ENCODE measurements around the gene OTOL1.
A peak's percentile ranks its signal among the peaks of the same experiment; 100 is the strongest.

The OTOL1 gene

DNA sequence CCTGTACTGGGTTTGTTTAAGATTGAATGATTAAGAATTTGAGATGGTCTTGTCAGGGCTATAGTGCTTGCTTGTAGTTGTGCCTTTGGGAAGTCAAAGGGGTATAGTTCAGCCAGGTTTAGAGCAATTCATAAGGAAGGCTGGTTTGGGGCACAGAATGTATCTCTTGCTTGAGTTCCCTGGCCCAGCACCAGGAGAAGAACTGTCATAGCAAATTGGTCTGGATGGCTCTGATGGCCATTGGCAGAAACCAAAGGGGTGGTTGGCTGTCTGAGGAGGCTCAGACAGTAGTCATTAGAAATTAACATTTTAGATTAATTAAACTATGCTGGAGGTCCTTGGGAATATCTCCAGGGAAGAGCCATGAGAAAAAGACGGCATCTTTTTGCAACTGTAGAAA lies 25.4 kb upstream of the OTOL1 start:
- Histone ChIP-seq H2AK5ac (ENCODE audit: low read length) (no peak overlapping the region), H3K4ac (ENCODE audit: low read depth, low read length) (no peak overlapping the region), H3K4me2 (ENCODE audit: low read length) (no peak overlapping the region), H3K36me3 (ENCODE audit: control insufficient read depth, insufficient read depth, low read length) (no peaks in the 10 kb centered on the region), H3K9ac (ENCODE audit: low read length) (no peak overlapping the region), H2BK15ac (replicated peaks; ENCODE audit: low read depth) (no peak overlapping the region), H3K4me3 (ENCODE audit: low read length) (no peak overlapping the region), H3K23ac (ENCODE audit: low read length) (no peak overlapping the region), H2BK5ac (ENCODE audit: low read length) (no peak overlapping the region), H3K4me1 (ENCODE audit: control insufficient read depth, low read depth, low read length) (no peaks in the 10 kb centered on the region), H3K27ac (ENCODE audit: low read depth, low read length) (no peak overlapping the region), H3K79me1 (ENCODE audit: low read length) (no peaks in the 10 kb centered on the region), H3K56ac (ENCODE audit: low read length) (no peak overlapping the region), H2BK120ac (ENCODE audit: low read depth, low read length) (no peak overlapping the region), H3K79me2 (ENCODE audit: control insufficient read depth, insufficient read depth, low read length) (no peaks in the 10 kb centered on the region), H4K5ac (ENCODE audit: low read length) (no peak overlapping the region), H4K8ac (ENCODE audit: low read depth, low read length) (no peak overlapping the region), H3K27me3 (ENCODE audit: insufficient read depth, low read length, poor library complexity) (no peaks in the 10 kb centered on the region), H3K18ac (ENCODE audit: low read length) (no peak overlapping the region)
- no CpG with 5 or more reads among the region's 1 CpG for WGBS (ENCODE audit: extremely low coverage, insufficient coverage, low lambda C conversion rate)
- no peak for DNase-seq

DNA sequence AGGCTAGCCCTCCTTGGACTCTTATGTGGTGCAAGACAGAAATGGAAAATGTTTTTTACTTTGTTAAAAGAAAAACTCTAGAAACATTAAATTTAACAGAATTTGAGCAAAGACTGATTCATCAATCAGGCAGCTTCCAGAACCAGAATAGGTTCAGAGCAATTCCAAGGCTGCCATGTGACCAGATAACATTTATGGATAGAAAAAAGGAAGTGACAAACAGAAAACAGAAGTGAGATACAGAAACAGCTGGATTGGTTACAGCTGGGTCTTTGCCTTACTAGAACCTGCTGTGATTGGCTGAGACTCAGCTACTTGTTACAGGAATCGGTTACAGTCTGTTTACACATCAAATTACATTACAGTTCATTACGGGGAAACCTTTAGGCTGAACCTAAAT lies 22.5 kb upstream of the OTOL1 start:
- no peak for DNase-seq
- H2BK120ac ChIP-seq (ENCODE audit: low read depth, low read length), result no peak overlapping the region
- H3K4me2 ChIP-seq (ENCODE audit: low read length), result no peak overlapping the region
- H3K23ac ChIP-seq (ENCODE audit: low read length), result no peak overlapping the region
- H3K9ac ChIP-seq (ENCODE audit: low read length), result no peak overlapping the region
- no peak overlapping the region for H4K8ac ChIP-seq (ENCODE audit: low read depth, low read length)
- H4K5ac ChIP-seq (ENCODE audit: low read length), result no peak overlapping the region
- H2AK5ac ChIP-seq (ENCODE audit: low read length), result no peak overlapping the region
- no peaks in the 10 kb centered on the region for H3K27me3 ChIP-seq (ENCODE audit: insufficient read depth, low read length, poor library complexity)
- no peak overlapping the region for H3K56ac ChIP-seq (ENCODE audit: low read length)
- no peaks in the 10 kb centered on the region for H3K79me2 ChIP-seq (ENCODE audit: control insufficient read depth, insufficient read depth, low read length)
- H3K27ac ChIP-seq (ENCODE audit: low read depth, low read length), result no peak overlapping the region
- no peak overlapping the region for H2BK15ac ChIP-seq (replicated peaks; ENCODE audit: low read depth)
- H3K18ac ChIP-seq (ENCODE audit: low read length), result no peak overlapping the region
- H3K79me1 ChIP-seq (ENCODE audit: low read length), result no peaks in the 10 kb centered on the region
- no peak overlapping the region for H3K4me3 ChIP-seq (ENCODE audit: low read length)
- no CpG with 5 or more reads among the region's 2 CpGs for WGBS (ENCODE audit: extremely low coverage, insufficient coverage, low lambda C conversion rate)
- H3K4ac ChIP-seq (ENCODE audit: low read depth, low read length), result no peak overlapping the region
- no peaks in the 10 kb centered on the region for H3K36me3 ChIP-seq (ENCODE audit: control insufficient read depth, insufficient read depth, low read length)
- no peaks in the 10 kb centered on the region for H3K4me1 ChIP-seq (ENCODE audit: control insufficient read depth, low read depth, low read length)
- H2BK5ac ChIP-seq (ENCODE audit: low read length), result no peak overlapping the region

DNA sequence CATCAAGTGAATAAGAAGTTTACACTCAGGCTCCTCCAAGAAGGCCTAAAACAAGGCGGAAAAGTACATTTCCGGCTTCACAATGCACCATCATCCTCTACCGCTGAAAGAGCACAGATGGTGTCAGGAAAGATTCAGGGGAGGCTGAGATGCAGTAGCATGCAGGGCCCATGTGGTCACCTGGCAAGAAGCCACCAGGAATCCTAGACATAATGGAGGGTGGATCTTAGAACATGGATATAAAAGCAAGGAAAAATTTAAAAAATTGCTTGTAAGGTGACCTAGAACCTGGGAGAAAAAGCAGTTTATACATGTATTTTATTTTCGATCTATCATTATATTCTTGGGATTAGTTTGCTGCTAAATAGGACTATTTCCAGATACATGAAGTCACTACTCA lies 21.9 kb upstream of the OTOL1 start:
- H3K27me3 ChIP-seq (ENCODE audit: insufficient read depth, low read length, poor library complexity), result no peaks in the 10 kb centered on the region
- H3K23ac ChIP-seq (ENCODE audit: low read length), result no peak overlapping the region
- no peak overlapping the region for H3K56ac ChIP-seq (ENCODE audit: low read length)
- H3K4me1 ChIP-seq (ENCODE audit: control insufficient read depth, low read depth, low read length), result no peaks in the 10 kb centered on the region
- no CpG with 5 or more reads among the region's 4 CpGs for WGBS (ENCODE audit: extremely low coverage, insufficient coverage, low lambda C conversion rate)
- no peaks in the 10 kb centered on the region for H3K79me1 ChIP-seq (ENCODE audit: low read length)
- H3K4me2 ChIP-seq (ENCODE audit: low read length), result no peak overlapping the region
- no peak overlapping the region for H3K27ac ChIP-seq (ENCODE audit: low read depth, low read length)
- no peak overlapping the region for H2BK5ac ChIP-seq (ENCODE audit: low read length)
- no peak overlapping the region for H3K4me3 ChIP-seq (ENCODE audit: low read length)
- no peak overlapping the region for H4K5ac ChIP-seq (ENCODE audit: low read length)
- H3K36me3 ChIP-seq (ENCODE audit: control insufficient read depth, insufficient read depth, low read length), result no peaks in the 10 kb centered on the region
- H4K8ac ChIP-seq (ENCODE audit: low read depth, low read length), result no peak overlapping the region
- H3K4ac ChIP-seq (ENCODE audit: low read depth, low read length), result no peak overlapping the region
- H2AK5ac ChIP-seq (ENCODE audit: low read length), result no peak overlapping the region
- H2BK120ac ChIP-seq (ENCODE audit: low read depth, low read length), result no peak overlapping the region
- H3K79me2 ChIP-seq (ENCODE audit: control insufficient read depth, insufficient read depth, low read length), result no peaks in the 10 kb centered on the region
- H3K18ac ChIP-seq (ENCODE audit: low read length), result no peak overlapping the region
- no peak for DNase-seq
- H2BK15ac ChIP-seq (replicated peaks; ENCODE audit: low read depth), result no peak overlapping the region
- H3K9ac ChIP-seq (ENCODE audit: low read length), result no peak overlapping the region

DNA sequence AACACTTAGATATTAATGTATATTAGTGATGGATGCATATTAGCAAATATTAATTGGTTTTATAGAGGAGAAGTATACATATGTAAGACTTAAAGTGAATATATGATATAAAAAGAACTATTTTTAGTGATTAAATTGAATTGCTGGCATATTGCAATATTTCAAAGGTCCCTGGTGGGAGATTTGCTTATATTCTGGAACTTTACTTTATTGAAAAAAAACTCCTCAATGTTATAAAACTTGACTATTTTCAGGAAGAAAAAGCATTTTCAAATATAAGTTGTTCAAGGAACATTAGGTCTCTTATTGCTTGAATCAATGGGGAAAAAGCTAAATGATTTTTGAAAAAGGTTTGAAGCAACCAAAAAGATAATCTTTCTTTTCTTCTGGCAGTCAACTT lies 21.4 kb upstream of the OTOL1 start:
- H3K27ac ChIP-seq (ENCODE audit: low read depth, low read length), result no peak overlapping the region
- no peak for DNase-seq
- no peak overlapping the region for H3K4me2 ChIP-seq (ENCODE audit: low read length)
- H4K8ac ChIP-seq (ENCODE audit: low read depth, low read length), result no peak overlapping the region
- H3K79me2 ChIP-seq (ENCODE audit: control insufficient read depth, insufficient read depth, low read length), result no peaks in the 10 kb centered on the region
- no peak overlapping the region for H4K5ac ChIP-seq (ENCODE audit: low read length)
- no peak overlapping the region for H2AK5ac ChIP-seq (ENCODE audit: low read length)
- no peak overlapping the region for H3K4ac ChIP-seq (ENCODE audit: low read depth, low read length)
- H2BK120ac ChIP-seq (ENCODE audit: low read depth, low read length), result no peak overlapping the region
- no peaks in the 10 kb centered on the region for H3K27me3 ChIP-seq (ENCODE audit: insufficient read depth, low read length, poor library complexity)
- no peak overlapping the region for H3K18ac ChIP-seq (ENCODE audit: low read length)
- H3K36me3 ChIP-seq (ENCODE audit: control insufficient read depth, insufficient read depth, low read length), result no peaks in the 10 kb centered on the region
- no peaks in the 10 kb centered on the region for H3K4me1 ChIP-seq (ENCODE audit: control insufficient read depth, low read depth, low read length)
- H2BK5ac ChIP-seq (ENCODE audit: low read length), result no peak overlapping the region
- no peak overlapping the region for H3K23ac ChIP-seq (ENCODE audit: low read length)
- H3K79me1 ChIP-seq (ENCODE audit: low read length), result no peaks in the 10 kb centered on the region
- H3K4me3 ChIP-seq (ENCODE audit: low read length), result no peak overlapping the region
- H3K9ac ChIP-seq (ENCODE audit: low read length), result no peak overlapping the region
- no peak overlapping the region for H2BK15ac ChIP-seq (replicated peaks; ENCODE audit: low read depth)
- H3K56ac ChIP-seq (ENCODE audit: low read length), result no peak overlapping the region

DNA sequence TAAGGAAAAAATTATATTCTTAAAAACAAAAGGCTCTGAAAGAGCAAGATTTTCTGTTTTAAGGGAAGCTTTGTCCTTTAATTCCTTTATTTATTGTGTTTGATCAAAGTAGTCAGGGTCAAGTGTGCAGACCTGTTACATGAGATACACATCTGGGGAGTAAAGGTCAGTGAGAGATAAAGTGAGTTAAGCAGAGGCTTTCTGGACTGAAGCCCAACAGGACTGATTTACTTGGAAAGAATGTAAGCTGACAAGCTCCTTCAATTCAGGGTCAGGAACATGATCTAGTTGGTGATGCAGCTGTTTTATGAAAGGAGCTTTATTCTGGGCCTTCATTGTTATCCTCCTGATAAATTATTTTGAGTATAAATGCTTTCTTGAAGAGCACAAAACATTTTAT lies 20.7 kb upstream of the OTOL1 start:
- H3K36me3 ChIP-seq (ENCODE audit: control insufficient read depth, insufficient read depth, low read length), result no peaks in the 10 kb centered on the region
- H2BK5ac ChIP-seq (ENCODE audit: low read length), result no peak overlapping the region
- DNase-seq, result no peak

DNA sequence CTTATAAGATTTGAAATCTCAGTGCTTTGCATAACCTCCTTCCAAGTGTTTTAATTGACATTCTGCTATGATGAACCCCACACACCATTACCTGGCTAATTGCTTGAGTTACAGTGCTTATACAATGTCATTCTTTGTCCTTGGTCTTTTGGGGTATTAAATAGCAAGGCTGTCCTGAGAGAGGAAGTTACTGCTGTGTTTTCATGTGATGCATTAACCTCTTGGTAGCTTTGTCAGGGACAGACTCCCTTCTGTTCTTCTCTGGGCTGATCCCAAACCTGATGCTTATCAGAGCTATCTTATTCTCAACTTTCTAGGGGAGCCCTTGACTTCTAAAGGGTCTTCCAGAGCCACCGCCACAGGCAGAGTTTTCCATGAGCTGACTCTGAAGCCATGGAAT lies 12.4 kb upstream of the OTOL1 start:
- peak; percentile 5 for DNase-seq
- Histone ChIP-seq H2BK120ac (ENCODE audit: low read depth, low read length) (no peak overlapping the region), H4K8ac (ENCODE audit: low read depth, low read length) (no peak overlapping the region), H2BK15ac (replicated peaks; ENCODE audit: low read depth) (no peak overlapping the region), H3K23ac (ENCODE audit: low read length) (no peak overlapping the region), H3K56ac (ENCODE audit: low read length) (no peak overlapping the region), H3K79me1 (ENCODE audit: low read length) (no peaks in the 10 kb centered on the region), H2BK5ac (ENCODE audit: low read length) (no peak overlapping the region), H3K27me3 (ENCODE audit: insufficient read depth, low read length, poor library complexity) (no peaks in the 10 kb centered on the region), H4K5ac (ENCODE audit: low read length) (no peak overlapping the region), H3K4me2 (ENCODE audit: low read length) (no peak overlapping the region), H3K18ac (ENCODE audit: low read length) (no peak overlapping the region), H3K27ac (ENCODE audit: low read depth, low read length) (no peak overlapping the region), H3K9ac (ENCODE audit: low read length) (no peak overlapping the region), H3K4me3 (ENCODE audit: low read length) (no peak overlapping the region), H3K36me3 (ENCODE audit: control insufficient read depth, insufficient read depth, low read length) (no peaks in the 10 kb centered on the region), H2AK5ac (ENCODE audit: low read length) (no peak overlapping the region), H3K4ac (ENCODE audit: low read depth, low read length) (no peak overlapping the region), H3K4me1 (ENCODE audit: control insufficient read depth, low read depth, low read length) (no peaks in the 10 kb centered on the region), H3K79me2 (ENCODE audit: control insufficient read depth, insufficient read depth, low read length) (no peaks in the 10 kb centered on the region)
- no CpG with 5 or more reads among the region's 1 CpG for WGBS (ENCODE audit: extremely low coverage, insufficient coverage, low lambda C conversion rate)

More for the DNA sequence above, 20.7 kb upstream of the OTOL1 start:
- Histone ChIP-seq H3K27me3 (ENCODE audit: insufficient read depth, low read length, poor library complexity) (no peaks in the 10 kb centered on the region), H3K9ac (ENCODE audit: low read length) (no peak overlapping the region), H2BK120ac (ENCODE audit: low read depth, low read length) (no peak overlapping the region), H3K4me2 (ENCODE audit: low read length) (no peak overlapping the region), H2AK5ac (ENCODE audit: low read length) (no peak overlapping the region), H4K8ac (ENCODE audit: low read depth, low read length) (no peak overlapping the region), H3K56ac (ENCODE audit: low read length) (no peak overlapping the region), H3K4ac (ENCODE audit: low read depth, low read length) (no peak overlapping the region), H3K4me1 (ENCODE audit: control insufficient read depth, low read depth, low read length) (no peaks in the 10 kb centered on the region), H4K5ac (ENCODE audit: low read length) (no peak overlapping the region), H3K18ac (ENCODE audit: low read length) (no peak overlapping the region), H3K27ac (ENCODE audit: low read depth, low read length) (no peak overlapping the region), H3K79me2 (ENCODE audit: control insufficient read depth, insufficient read depth, low read length) (no peaks in the 10 kb centered on the region), H2BK15ac (replicated peaks; ENCODE audit: low read depth) (no peak overlapping the region), H3K4me3 (ENCODE audit: low read length) (no peak overlapping the region), H3K79me1 (ENCODE audit: low read length) (no peaks in the 10 kb centered on the region), H3K23ac (ENCODE audit: low read length) (no peak overlapping the region)
